Measurements from ENCODE around the gene SNRPB.

DNA sequence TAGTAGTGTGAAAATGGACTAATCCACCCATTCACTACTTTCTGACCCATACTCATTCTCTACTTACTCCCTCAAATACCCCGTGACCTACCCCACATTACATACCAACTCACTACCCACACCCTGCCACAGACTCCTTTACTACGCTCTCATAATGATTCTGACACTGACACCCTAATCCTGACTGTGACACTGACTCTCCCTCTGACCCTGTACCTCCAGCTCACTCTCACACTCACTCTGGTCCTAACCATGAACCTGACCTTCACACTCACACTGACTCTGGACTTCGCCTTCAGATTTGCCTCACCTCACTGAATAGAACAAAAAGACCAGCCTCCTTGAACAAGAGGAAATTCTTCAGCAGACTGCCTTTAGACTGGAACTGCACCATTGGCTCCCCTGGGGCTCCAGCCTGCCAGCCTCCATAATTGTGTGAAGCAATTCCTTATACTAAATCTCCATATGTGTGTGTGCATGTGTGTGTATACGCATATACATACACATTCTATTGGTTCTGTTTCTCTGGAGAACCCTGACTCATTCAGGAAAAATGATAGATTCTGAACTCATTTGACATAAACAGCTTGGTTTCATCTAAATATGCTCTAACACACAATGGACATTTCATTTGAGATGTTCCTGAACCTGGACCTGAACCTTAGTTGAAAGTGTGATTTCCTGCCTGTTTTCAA lies 48.7 kb upstream of the SNRPB start:
- TF ChIP-seq CTCF (IDR thresholded peaks at IDR 0.05) (no peak), POLR2A (IDR thresholded peaks at IDR 0.05) (no peak)

All from adrenal gland (tissue), 5 donors.